Neural crest cell (in vitro differentiated cells): ENCODE results near the gene XPO6. TPM values are rescaled to one million over a fixed set of nuclear protein-coding genes. Genes with fewer than 3 reads are reported as not detected.
"Not testable (repeated sequence)": the region's sequence is repeated elsewhere in the genome, so short reads cannot be mapped to it uniquely, and the experiment has no call there.

Experiments used
- DNase-seq: peaks from one replicate; pipeline ENCODE4 v3.0.0; 2021; ENCODE audit warnings: low read depth, mixed read lengths, low spot score
- H3K27ac Mint-ChIP-seq: one replicate; pipeline ENCODE4 v1.8.0; 2021; ENCODE audit warnings: mild to moderate bottlenecking, mixed read lengths; ENCODE audit not compliant: unreplicated experiment
- H3K27me3 Mint-ChIP-seq: 2 replicates; pipeline ENCODE4 v1.8.0; 2021; ENCODE audit warnings: low read depth, mild to moderate bottlenecking, mixed read lengths
- H3K36me3 Mint-ChIP-seq: 2 replicates; pipeline ENCODE4 v1.8.0; 2021; ENCODE audit warnings: low read depth, mild to moderate bottlenecking, mixed read lengths
- H3K4me1 Mint-ChIP-seq: 2 replicates; pipeline ENCODE4 v1.8.0; 2021; ENCODE audit warnings: mixed read lengths
- H3K4me3 Mint-ChIP-seq: one replicate; pipeline ENCODE4 v1.8.0; 2021; ENCODE audit warnings: mild to moderate bottlenecking, mixed read lengths
- H3K9me3 Mint-ChIP-seq: 2 replicates; pipeline ENCODE4 v1.8.0; 2021; ENCODE audit warnings: mixed read lengths
- total RNA-seq: library from RNA; stranded (reverse); gene quantifications from 2 replicates; pipeline ENCODE4 v1.2.1, GENCODE V29; 2021
- TF ChIP-seq, protein P1 (sequence below): fragments of 200-600 bp; sonication (generic); conservative IDR thresholded peaks from 2 replicates; pipeline ENCODE4 v1.5.0; 2021; ENCODE audit warnings: antibody characterized with exemption, mild to moderate bottlenecking

The XPO6 gene
- total RNA-seq, 1 donor from 2014 or later, result 146 TPM

GRCh38 chr16:28237754-28238357 lies 26.1 kb upstream of the XPO6 start:
- H3K4me1 Mint-ChIP-seq, result no peaks in the 10 kb centered on the region
- H3K4me3 Mint-ChIP-seq, result no peak overlapping the region
- no peaks in the 10 kb centered on the region for H3K36me3 Mint-ChIP-seq
- H3K27me3 Mint-ChIP-seq, result peaks cover 5% of the 10 kb centered on the region
- no peak for DNase-seq
- no peak overlapping the region for H3K27ac Mint-ChIP-seq
- peaks cover 2% of the 10 kb centered on the region for H3K9me3 Mint-ChIP-seq
- TF ChIP-seq, protein P1, sequence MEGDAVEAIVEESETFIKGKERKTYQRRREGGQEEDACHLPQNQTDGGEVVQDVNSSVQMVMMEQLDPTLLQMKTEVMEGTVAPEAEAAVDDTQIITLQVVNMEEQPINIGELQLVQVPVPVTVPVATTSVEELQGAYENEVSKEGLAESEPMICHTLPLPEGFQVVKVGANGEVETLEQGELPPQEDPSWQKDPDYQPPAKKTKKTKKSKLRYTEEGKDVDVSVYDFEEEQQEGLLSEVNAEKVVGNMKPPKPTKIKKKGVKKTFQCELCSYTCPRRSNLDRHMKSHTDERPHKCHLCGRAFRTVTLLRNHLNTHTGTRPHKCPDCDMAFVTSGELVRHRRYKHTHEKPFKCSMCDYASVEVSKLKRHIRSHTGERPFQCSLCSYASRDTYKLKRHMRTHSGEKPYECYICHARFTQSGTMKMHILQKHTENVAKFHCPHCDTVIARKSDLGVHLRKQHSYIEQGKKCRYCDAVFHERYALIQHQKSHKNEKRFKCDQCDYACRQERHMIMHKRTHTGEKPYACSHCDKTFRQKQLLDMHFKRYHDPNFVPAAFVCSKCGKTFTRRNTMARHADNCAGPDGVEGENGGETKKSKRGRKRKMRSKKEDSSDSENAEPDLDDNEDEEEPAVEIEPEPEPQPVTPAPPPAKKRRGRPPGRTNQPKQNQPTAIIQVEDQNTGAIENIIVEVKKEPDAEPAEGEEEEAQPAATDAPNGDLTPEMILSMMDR, result no peak

DNA sequence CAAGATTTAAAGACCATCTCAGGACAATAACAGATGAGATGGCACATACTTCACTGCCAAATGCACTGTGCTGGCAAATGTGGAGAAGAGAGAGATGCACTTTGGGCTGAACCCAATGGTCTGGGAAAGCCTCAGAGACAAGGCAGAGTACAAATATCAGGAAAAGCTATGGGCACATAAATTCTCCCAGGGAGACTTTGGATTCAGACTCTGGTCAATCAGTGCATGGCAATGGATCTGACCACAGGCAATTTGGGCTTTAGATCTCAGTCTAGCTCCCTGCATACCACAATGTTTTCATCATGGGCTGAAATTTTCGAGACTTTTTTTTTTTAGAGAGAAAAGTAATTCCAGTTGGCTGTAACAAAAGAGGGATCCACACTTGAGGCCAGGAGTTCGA lies 20.0 kb upstream of the XPO6 start:
- Mint-ChIP-seq H3K36me3 (no peaks in the 10 kb centered on the region), H3K4me1 (no peaks in the 10 kb centered on the region), H3K27me3 (peaks cover 3% of the 10 kb centered on the region), H3K27ac (no peak overlapping the region), H3K4me3 (no peak overlapping the region), H3K9me3 (no peaks in the 10 kb centered on the region)
- TF ChIP-seq, protein P1, result no peak
- DNase-seq, result no peak

GRCh38 chr16:28223909-28224308 lies 12.1 kb upstream of the XPO6 start:
- not testable (repeated sequence) for H3K4me3 Mint-ChIP-seq, H3K4me1 Mint-ChIP-seq, H3K9me3 Mint-ChIP-seq, H3K27me3 Mint-ChIP-seq, DNase-seq, H3K27ac Mint-ChIP-seq, H3K36me3 Mint-ChIP-seq

- H3K27ac Mint-ChIP-seq, H3K27me3 Mint-ChIP-seq, H3K4me3 Mint-ChIP-seq, H3K4me1 Mint-ChIP-seq, H3K36me3 Mint-ChIP-seq, H3K9me3 Mint-ChIP-seq, DNase-seq: not testable (repeated sequence)
Observed at GRCh38 chr16:28219777-28220176, 8.0 kb upstream of the XPO6 start.

DNA sequence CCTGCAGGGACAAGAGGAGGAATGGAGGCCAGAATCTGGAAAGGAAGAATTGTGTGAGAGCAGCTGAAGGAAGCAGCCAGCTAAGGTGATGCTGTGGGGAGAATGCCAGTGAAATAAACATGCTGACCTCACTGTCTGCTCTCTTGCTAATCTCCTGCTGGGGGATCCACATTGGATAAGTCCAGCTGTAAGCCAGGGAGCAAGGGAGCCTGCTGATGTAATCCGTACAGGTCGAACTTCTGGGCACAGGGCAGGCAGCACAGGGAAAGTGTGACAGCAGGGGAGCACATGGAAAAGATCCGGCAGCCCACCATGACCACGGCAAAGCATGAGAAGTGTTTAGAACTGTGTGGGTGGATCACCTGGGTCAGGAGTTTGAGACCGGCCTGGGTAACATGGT lies 7.5 kb upstream of the XPO6 start:
- no peaks in the 10 kb centered on the region for H3K4me1 Mint-ChIP-seq
- no peaks in the 10 kb centered on the region for H3K27me3 Mint-ChIP-seq
- TF ChIP-seq, protein P1, result no peak
- no peak overlapping the region for H3K4me3 Mint-ChIP-seq
- no peaks in the 10 kb centered on the region for H3K36me3 Mint-ChIP-seq
- no peaks in the 10 kb centered on the region for H3K9me3 Mint-ChIP-seq
- H3K27ac Mint-ChIP-seq, result no peak overlapping the region
- no peak for DNase-seq

DNA sequence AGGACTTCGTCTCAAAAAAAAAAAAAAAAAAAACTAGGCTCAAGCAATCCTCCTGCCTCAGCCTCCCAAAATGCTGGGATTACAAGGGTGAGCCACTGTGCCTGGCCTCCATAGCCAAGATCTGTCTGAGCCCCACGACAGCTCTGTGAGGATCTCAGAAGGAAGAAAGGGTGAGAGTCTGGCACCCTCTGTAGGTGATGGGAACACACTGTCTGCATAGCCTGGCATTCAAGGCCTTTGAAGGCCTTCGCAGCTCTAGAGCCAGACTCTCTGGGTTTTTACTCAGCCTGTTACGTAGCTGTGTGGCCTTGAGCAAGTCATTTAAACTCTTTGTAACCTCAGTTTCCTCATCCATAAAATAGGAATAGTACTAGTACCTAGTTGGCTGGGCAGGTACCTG lies 6.3 kb upstream of the XPO6 start:
- Mint-ChIP-seq H3K4me1 (no peaks in the 10 kb centered on the region), H3K27me3 (no peaks in the 10 kb centered on the region), H3K4me3 (no peak overlapping the region), H3K36me3 (no peaks in the 10 kb centered on the region), H3K27ac (no peak overlapping the region), H3K9me3 (no peaks in the 10 kb centered on the region)
- no peak for DNase-seq
- TF ChIP-seq, protein P1, result peak; percentile 37
